Measurements from ENCODE around the gene PANX1. TPM values are rescaled to one million over a fixed set of nuclear protein-coding genes. Genes with fewer than 3 reads are reported as not detected.
"Not testable (repeated sequence)": the region's sequence is repeated elsewhere in the genome, so short reads cannot be mapped to it uniquely, and the experiment has no call there.

Gene PANX1
- total RNA-seq, 2 experiments from 2014 or later: 12.0 to 13.0 TPM

- ChIA-PET POLR2A (no interaction called here), CTCF (no interaction called here)
- H3K4me3 Mint-ChIP-seq: no peak overlapping the region
- no peak overlapping the region for H3K27ac Mint-ChIP-seq
- peaks cover 23% of the 10 kb centered on the region for H3K36me3 Mint-ChIP-seq (ENCODE audit: low read depth)
- no peaks in the 10 kb centered on the region for H3K27me3 Mint-ChIP-seq (ENCODE audit: low read depth)
- peaks cover 31% of the 10 kb centered on the region for H3K4me1 Mint-ChIP-seq (ENCODE audit: low read depth)
- no peaks in the 10 kb centered on the region for H3K9me3 Mint-ChIP-seq (ENCODE audit: insufficient read depth)
- no peak for ATAC-seq
- DNase-seq: no peak
These were observed 25.6 kb downstream of the PANX1 start for GRCh38 chr11:94154095-94154856.

GRCh38 chr11:94157339-94157738 lies 28.7 kb downstream of the PANX1 start:
- ATAC-seq; DNase-seq; H3K4me1 Mint-ChIP-seq (ENCODE audit: low read depth); POLR2A ChIA-PET; CTCF ChIA-PET; H3K27ac Mint-ChIP-seq; H3K27me3 Mint-ChIP-seq (ENCODE audit: low read depth); H3K4me3 Mint-ChIP-seq; H3K9me3 Mint-ChIP-seq (ENCODE audit: insufficient read depth): not testable (repeated sequence)
- H3K36me3 Mint-ChIP-seq (ENCODE audit: low read depth): peaks cover 37% of the 10 kb centered on the region

GRCh38 chr11:94168882-94169281 lies 40.2 kb downstream of the PANX1 start:
- no peaks in the 10 kb centered on the region for H3K9me3 Mint-ChIP-seq (ENCODE audit: insufficient read depth)
- ATAC-seq (no peak), DNase-seq (no peak)
- H3K36me3 Mint-ChIP-seq (ENCODE audit: low read depth): peaks cover 7% of the 10 kb centered on the region
- no peak overlapping the region for H3K4me3 Mint-ChIP-seq
- no peak overlapping the region for H3K27ac Mint-ChIP-seq
- CTCF ChIA-PET: no interaction called here
- H3K4me1 Mint-ChIP-seq (ENCODE audit: low read depth): peaks cover 5% of the 10 kb centered on the region
- POLR2A ChIA-PET: no interaction called here
- H3K27me3 Mint-ChIP-seq (ENCODE audit: low read depth): no peaks in the 10 kb centered on the region

- H3K9me3 Mint-ChIP-seq (ENCODE audit: insufficient read depth): no peaks in the 10 kb centered on the region
- ChIA-PET CTCF (no interaction called here), POLR2A (no interaction called here)
- H3K4me3 Mint-ChIP-seq: no peak overlapping the region
- ATAC-seq (no peak), DNase-seq (no peak)
- no peaks in the 10 kb centered on the region for H3K27me3 Mint-ChIP-seq (ENCODE audit: low read depth)
- peaks cover 5% of the 10 kb centered on the region for H3K4me1 Mint-ChIP-seq (ENCODE audit: low read depth)
- no peak overlapping the region for H3K27ac Mint-ChIP-seq
- peaks cover 7% of the 10 kb centered on the region for H3K36me3 Mint-ChIP-seq (ENCODE audit: low read depth)
These were observed 40.9 kb downstream of the PANX1 start for GRCh38 chr11:94169516-94169915.

GRCh38 chr11:94169930-94170545 lies 41.4 kb downstream of the PANX1 start:
- Mint-ChIP-seq H3K4me3 (no peak overlapping the region), H3K27me3 (ENCODE audit: low read depth) (no peaks in the 10 kb centered on the region), H3K27ac (no peak overlapping the region), H3K4me1 (ENCODE audit: low read depth) (peaks cover 5% of the 10 kb centered on the region), H3K36me3 (ENCODE audit: low read depth) (peaks cover 7% of the 10 kb centered on the region), H3K9me3 (ENCODE audit: insufficient read depth) (no peaks in the 10 kb centered on the region)
- ChIA-PET CTCF (no interaction called here), POLR2A (no interaction called here)
- DNase-seq: no peak
- ATAC-seq: no peak

DNA sequence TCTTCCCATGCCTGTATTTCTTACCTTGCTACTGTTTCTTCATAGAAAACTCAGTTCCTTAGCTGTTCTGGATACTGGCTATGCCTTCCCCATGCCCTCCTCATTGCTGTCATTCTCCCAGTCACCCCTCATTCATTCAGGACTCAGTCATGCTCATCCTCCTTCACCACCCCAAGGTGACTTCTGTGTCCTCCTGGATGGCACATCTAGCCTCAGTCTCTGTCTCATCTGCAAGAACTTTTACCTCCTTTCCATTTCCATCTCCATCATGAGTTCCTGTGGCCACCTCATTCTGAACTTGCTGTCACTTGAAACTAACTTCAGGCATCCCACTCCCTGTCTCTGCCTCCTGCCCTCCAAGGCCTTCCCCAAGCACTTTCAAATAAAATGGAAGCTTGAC lies 42.3 kb downstream of the PANX1 start:
- Mint-ChIP-seq H3K4me1 (ENCODE audit: low read depth) (peaks cover 5% of the 10 kb centered on the region), H3K36me3 (ENCODE audit: low read depth) (peaks cover 6% of the 10 kb centered on the region), H3K9me3 (ENCODE audit: insufficient read depth) (no peaks in the 10 kb centered on the region), H3K27ac (no peak overlapping the region), H3K27me3 (ENCODE audit: low read depth) (no peaks in the 10 kb centered on the region), H3K4me3 (no peak overlapping the region)
- ChIA-PET CTCF (interaction anchor here (0.8 to 1.3 kb wide), 5 partner anchors 10 to 338 kb away, joined by 3 to 4 read pairs (median 4); no protein-coding TSS in a partner anchor), POLR2A (no interaction called here)
- ATAC-seq (no peak), DNase-seq (no peak)

GRCh38 chr11:94171693-94172440 lies 43.2 kb downstream of the PANX1 start:
- Mint-ChIP-seq H3K36me3 (ENCODE audit: low read depth) (no peaks in the 10 kb centered on the region), H3K4me3 (no peak overlapping the region), H3K4me1 (ENCODE audit: low read depth) (peaks cover 5% of the 10 kb centered on the region), H3K9me3 (ENCODE audit: insufficient read depth) (no peaks in the 10 kb centered on the region), H3K27ac (no peak overlapping the region), H3K27me3 (ENCODE audit: low read depth) (no peaks in the 10 kb centered on the region)
- peak; percentile 58 for ATAC-seq
- POLR2A ChIA-PET: no interaction called here
- CTCF ChIA-PET: interaction anchor here (0.8 to 4.2 kb wide), 6 partner anchors 10 to 337 kb away, joined by 3 to 26 read pairs (median 4); no protein-coding TSS in a partner anchor
- DNase-seq: peak; percentile 46

DNA sequence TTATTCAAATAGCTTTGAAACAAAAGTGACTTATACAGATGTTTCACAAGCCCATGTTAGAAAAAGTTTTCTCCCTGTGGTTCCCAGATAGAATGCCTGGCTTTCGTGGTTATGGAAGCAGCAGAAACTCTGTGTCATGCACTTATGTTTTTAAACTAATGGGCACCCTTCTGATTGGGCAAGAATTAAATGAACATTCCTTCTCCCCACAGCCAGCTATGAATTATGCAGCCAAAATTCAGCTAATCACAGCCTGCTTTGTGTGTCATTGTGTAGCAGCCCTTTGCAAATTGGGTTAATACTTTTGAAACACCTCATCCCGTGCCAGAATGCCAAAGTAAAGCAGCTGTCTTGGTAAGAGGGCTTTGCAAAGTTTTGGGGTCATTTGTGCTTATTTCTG lies 46.9 kb downstream of the PANX1 start:
- Mint-ChIP-seq H3K4me3 (no peak overlapping the region), H3K36me3 (ENCODE audit: low read depth) (peaks cover 14% of the 10 kb centered on the region), H3K27ac (no peak overlapping the region), H3K9me3 (ENCODE audit: insufficient read depth) (no peaks in the 10 kb centered on the region), H3K4me1 (ENCODE audit: low read depth) (peaks cover 5% of the 10 kb centered on the region), H3K27me3 (ENCODE audit: low read depth) (no peaks in the 10 kb centered on the region)
- ATAC-seq (no peak), DNase-seq (no peak)
- POLR2A ChIA-PET: no interaction called here
- CTCF ChIA-PET: interaction anchor here (2.0 to 4.2 kb wide), 2 partner anchors 8 to 47 kb away, joined by 7 to 26 read pairs; partner anchors contain the start of gene PANX1

DNA sequence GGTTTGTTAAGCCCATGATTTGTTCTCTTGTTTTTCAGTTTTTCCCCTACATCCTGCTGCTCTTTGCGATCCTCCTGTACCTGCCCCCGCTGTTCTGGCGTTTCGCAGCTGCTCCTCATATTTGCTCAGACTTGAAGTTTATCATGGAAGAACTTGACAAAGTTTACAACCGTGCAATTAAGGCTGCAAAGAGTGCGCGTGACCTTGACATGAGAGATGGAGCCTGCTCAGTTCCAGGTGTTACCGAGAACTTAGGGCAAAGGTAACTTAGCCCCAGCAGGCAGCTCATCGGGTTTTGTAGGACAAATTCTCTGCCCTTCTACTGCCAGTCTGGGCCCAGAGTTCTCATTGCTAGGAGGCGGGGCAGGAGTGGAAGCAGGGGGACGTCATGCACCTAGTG lies 49.7 kb downstream of the PANX1 start:
- POLR2A ChIA-PET: no interaction called here
- Mint-ChIP-seq H3K4me3 (no peak overlapping the region), H3K27me3 (ENCODE audit: low read depth) (no peaks in the 10 kb centered on the region), H3K36me3 (ENCODE audit: low read depth) (peaks cover 20% of the 10 kb centered on the region), H3K27ac (no peak overlapping the region), H3K9me3 (ENCODE audit: insufficient read depth) (no peaks in the 10 kb centered on the region), H3K4me1 (ENCODE audit: low read depth) (no peaks in the 10 kb centered on the region)
- CTCF ChIA-PET: no interaction called here
- ATAC-seq (no peak), DNase-seq (no peak)

GRCh38 chr11:94179696-94180095 lies 51.1 kb downstream of the PANX1 start:
- Mint-ChIP-seq H3K4me3 (no peak overlapping the region), H3K9me3 (ENCODE audit: insufficient read depth) (no peaks in the 10 kb centered on the region), H3K27me3 (ENCODE audit: low read depth) (no peaks in the 10 kb centered on the region), H3K4me1 (ENCODE audit: low read depth) (no peaks in the 10 kb centered on the region), H3K36me3 (ENCODE audit: low read depth) (peaks cover 20% of the 10 kb centered on the region), H3K27ac (no peak overlapping the region)
- DNase-seq (no peak), ATAC-seq (no peak)
- CTCF ChIA-PET: no interaction called here
- POLR2A ChIA-PET: no interaction called here

DNA sequence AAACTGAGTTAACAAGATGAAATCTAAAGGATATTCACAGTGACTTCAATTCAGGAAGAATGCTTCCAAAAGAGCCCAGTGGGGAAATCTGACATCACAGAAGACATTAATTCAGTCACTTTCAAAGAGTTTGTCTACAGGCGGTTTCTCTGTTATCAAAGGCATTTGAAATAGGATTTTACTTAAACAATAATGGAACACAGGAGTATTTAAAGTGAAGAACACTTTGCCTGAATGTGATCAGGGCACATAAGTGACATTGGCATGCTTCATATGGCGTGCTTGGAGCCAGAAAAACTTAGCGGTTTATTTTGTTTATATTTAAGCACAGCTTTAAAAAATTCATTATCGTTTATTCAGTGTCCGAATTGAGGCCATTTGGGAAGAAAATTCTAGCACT lies 52.9 kb downstream of the PANX1 start:
- peaks cover 20% of the 10 kb centered on the region for H3K36me3 Mint-ChIP-seq (ENCODE audit: low read depth)
- no peak for DNase-seq
- H3K9me3 Mint-ChIP-seq (ENCODE audit: insufficient read depth): no peaks in the 10 kb centered on the region
- H3K27ac Mint-ChIP-seq: no peak overlapping the region
- ATAC-seq: no peak
- CTCF ChIA-PET: interaction anchor here (0.9 kb wide), 1 partner anchor 10 kb away, joined by 3 read pairs; no protein-coding TSS in a partner anchor
- H3K27me3 Mint-ChIP-seq (ENCODE audit: low read depth): no peaks in the 10 kb centered on the region
- H3K4me3 Mint-ChIP-seq: no peak overlapping the region
- no peaks in the 10 kb centered on the region for H3K4me1 Mint-ChIP-seq (ENCODE audit: low read depth)
- POLR2A ChIA-PET: no interaction called here

DNA sequence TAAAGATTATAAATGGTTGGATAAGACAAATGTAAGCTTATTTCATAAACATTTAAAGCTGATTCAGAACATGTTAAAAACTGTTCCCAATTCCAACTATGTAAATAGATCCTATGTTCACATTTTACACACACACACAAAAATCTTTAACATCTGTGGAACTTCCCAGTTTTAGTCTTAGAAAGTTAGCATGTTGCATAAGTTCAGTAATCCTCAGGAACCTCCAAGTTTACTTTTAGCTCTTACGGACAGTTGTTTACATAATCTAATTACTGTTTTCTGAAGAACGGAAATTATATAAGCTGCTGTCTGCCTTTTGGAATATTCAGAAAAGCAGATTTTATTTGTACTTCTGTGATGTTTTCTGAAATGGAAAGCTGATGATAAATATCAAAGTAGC lies 53.3 kb downstream of the PANX1 start:
- DNase-seq (no peak), ATAC-seq (no peak)
- Mint-ChIP-seq H3K36me3 (ENCODE audit: low read depth) (peaks cover 20% of the 10 kb centered on the region), H3K27ac (no peak overlapping the region), H3K27me3 (ENCODE audit: low read depth) (no peaks in the 10 kb centered on the region), H3K4me3 (no peak overlapping the region), H3K9me3 (ENCODE audit: insufficient read depth) (no peaks in the 10 kb centered on the region), H3K4me1 (ENCODE audit: low read depth) (no peaks in the 10 kb centered on the region)
- ChIA-PET CTCF (interaction anchor here (0.9 to 3.7 kb wide), 2 partner anchors 8 to 11 kb away, joined by 3 to 26 read pairs; no protein-coding TSS in a partner anchor), POLR2A (no interaction called here)
